Measurements from ENCODE around the gene PSAT1. TPM values are rescaled to one million over a fixed set of nuclear protein-coding genes. Genes with fewer than 3 reads are reported as not detected.
A peak's percentile ranks its signal among the peaks of the same experiment; 100 is the strongest.

The PSAT1 gene
- total and polyA plus RNA-seq, 2 experiments from 2014 or later = 414 to 486 TPM

GRCh38 chr9:78319197-78320029 is 22.5 kb downstream of the PSAT1 start:
- no peak overlapping the region for H3K4me3 Mint-ChIP-seq
- peaks cover 81% of the 10 kb centered on the region for H3K79me2 ChIP-seq (replicated peaks; ENCODE audit: insufficient read depth)
- H3K9me3 Mint-ChIP-seq = no peaks in the 10 kb centered on the region
- H3K27me3 Mint-ChIP-seq (ENCODE audit: insufficient read depth, low read depth, poor library complexity) = peaks cover 46% of the 10 kb centered on the region
- no peak overlapping the region; the same call in 1 of the 2 replicates for H3K27ac Mint-ChIP-seq
- no peaks in the 10 kb centered on the region for H3K4me1 ChIP-seq (ENCODE audit: insufficient read depth)
- H2AFZ ChIP-seq = no peak overlapping the region
- no peak overlapping the region for H3K27ac ChIP-seq (ENCODE audit: low read depth)
- H3F3A ChIP-seq (replicated peaks; ENCODE audit: low read depth) = peaks cover 40% of the 10 kb centered on the region
- H3K36me3 Mint-ChIP-seq (ENCODE audit: low read depth) = peaks cover 98% of the 10 kb centered on the region
- H3K4me2 ChIP-seq = no peak overlapping the region
- H3K36me3 ChIP-seq (ENCODE audit: insufficient read depth) = peaks cover 63% of the 10 kb centered on the region
- H3K27me3 ChIP-seq (ENCODE audit: insufficient read depth) = no peaks in the 10 kb centered on the region
- peaks cover 75% of the 10 kb centered on the region for H4K20me1 ChIP-seq (replicated peaks; ENCODE audit: insufficient read depth)
- H3K4me1 Mint-ChIP-seq = peaks cover 40% of the 10 kb centered on the region
- H3K9me2 ChIP-seq (ENCODE audit: insufficient read depth) = no peaks in the 10 kb centered on the region; the same call in 1 of the 2 replicates
- no peak for DNase-seq (ENCODE audit: low spot score)
- no peak overlapping the region for H3K4me3 ChIP-seq
- ATAC-seq = no peak
- TF ChIP-seq CREB1 (CRISPR knock-in tag; IDR thresholded peaks at IDR 0.05; ENCODE audit: low read depth) = no peak
- TF ChIP-seq, protein P1, sequence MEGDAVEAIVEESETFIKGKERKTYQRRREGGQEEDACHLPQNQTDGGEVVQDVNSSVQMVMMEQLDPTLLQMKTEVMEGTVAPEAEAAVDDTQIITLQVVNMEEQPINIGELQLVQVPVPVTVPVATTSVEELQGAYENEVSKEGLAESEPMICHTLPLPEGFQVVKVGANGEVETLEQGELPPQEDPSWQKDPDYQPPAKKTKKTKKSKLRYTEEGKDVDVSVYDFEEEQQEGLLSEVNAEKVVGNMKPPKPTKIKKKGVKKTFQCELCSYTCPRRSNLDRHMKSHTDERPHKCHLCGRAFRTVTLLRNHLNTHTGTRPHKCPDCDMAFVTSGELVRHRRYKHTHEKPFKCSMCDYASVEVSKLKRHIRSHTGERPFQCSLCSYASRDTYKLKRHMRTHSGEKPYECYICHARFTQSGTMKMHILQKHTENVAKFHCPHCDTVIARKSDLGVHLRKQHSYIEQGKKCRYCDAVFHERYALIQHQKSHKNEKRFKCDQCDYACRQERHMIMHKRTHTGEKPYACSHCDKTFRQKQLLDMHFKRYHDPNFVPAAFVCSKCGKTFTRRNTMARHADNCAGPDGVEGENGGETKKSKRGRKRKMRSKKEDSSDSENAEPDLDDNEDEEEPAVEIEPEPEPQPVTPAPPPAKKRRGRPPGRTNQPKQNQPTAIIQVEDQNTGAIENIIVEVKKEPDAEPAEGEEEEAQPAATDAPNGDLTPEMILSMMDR (conservative IDR thresholded peaks at IDR 0.05; ENCODE audit: low read depth in 2 of 2) = no peak
- no peak for TF ChIP-seq STAT1 (IDR thresholded peaks at IDR 0.05; ENCODE audit: unreplicated experiment)
- no peak for TF ChIP-seq ZNF114 (CRISPR knock-in tag; IDR thresholded peaks at IDR 0.05)
- no peak for TF ChIP-seq ZNF331 (CRISPR knock-in tag; IDR thresholded peaks at IDR 0.05; ENCODE audit: low read depth)
- peak; percentile 45 for TF ChIP-seq POLR2AphosphoS5 (IDR thresholded peaks at IDR 0.05; ENCODE audit: low read depth)

GRCh38 chr9:78320030-78320693 is 23.2 kb downstream of the PSAT1 start:
- H3K27me3 ChIP-seq (ENCODE audit: insufficient read depth) = no peaks in the 10 kb centered on the region
- no peak for ATAC-seq
- no peak overlapping the region for H3K4me2 ChIP-seq
- peaks cover 40% of the 10 kb centered on the region for H3K27me3 Mint-ChIP-seq (ENCODE audit: insufficient read depth, low read depth, poor library complexity)
- peaks cover 45% of the 10 kb centered on the region for H3F3A ChIP-seq (replicated peaks; ENCODE audit: low read depth)
- peak; percentile 24; the same call in 1 of the 2 replicates for TF ChIP-seq POLR2AphosphoS5 (IDR thresholded peaks at IDR 0.05; ENCODE audit: low read depth)
- TF ChIP-seq EZH2 (IDR thresholded peaks at IDR 0.05; ENCODE audit: low read depth, unreplicated experiment) = no peak
- no peaks in the 10 kb centered on the region for H3K9me3 Mint-ChIP-seq
- H3K27ac Mint-ChIP-seq = no peak overlapping the region
- peaks cover 98% of the 10 kb centered on the region for H3K36me3 Mint-ChIP-seq (ENCODE audit: low read depth)
- H2AFZ ChIP-seq = no peak overlapping the region
- H3K4me1 ChIP-seq (ENCODE audit: insufficient read depth) = no peaks in the 10 kb centered on the region
- no peaks in the 10 kb centered on the region; the same call in 1 of the 2 replicates for H3K9me2 ChIP-seq (ENCODE audit: insufficient read depth)
- H3K27ac ChIP-seq (ENCODE audit: low read depth) = no peak overlapping the region
- H3K4me3 Mint-ChIP-seq = no peak overlapping the region
- no peak for DNase-seq (ENCODE audit: low spot score)
- peaks cover 44% of the 10 kb centered on the region for H3K4me1 Mint-ChIP-seq
- H3K36me3 ChIP-seq (ENCODE audit: insufficient read depth) = peaks cover 68% of the 10 kb centered on the region
- peaks cover 81% of the 10 kb centered on the region for H3K79me2 ChIP-seq (replicated peaks; ENCODE audit: insufficient read depth)
- no peak overlapping the region for H3K4me3 ChIP-seq
- peaks cover 77% of the 10 kb centered on the region for H4K20me1 ChIP-seq (replicated peaks; ENCODE audit: insufficient read depth)
